HG02678 (cell line): Measurements from ENCODE around the gene CYB5R2.

ENCODE experiments used
- ATAC-seq: cut with Tn5 transposase; IDR thresholded peaks from one replicate; pipeline ENCODE4 v1.9.1; 2021; ENCODE audit warnings: mild to moderate bottlenecking, moderate library complexity; ENCODE audit not compliant: unreplicated experiment

Gene CYB5R2

DNA sequence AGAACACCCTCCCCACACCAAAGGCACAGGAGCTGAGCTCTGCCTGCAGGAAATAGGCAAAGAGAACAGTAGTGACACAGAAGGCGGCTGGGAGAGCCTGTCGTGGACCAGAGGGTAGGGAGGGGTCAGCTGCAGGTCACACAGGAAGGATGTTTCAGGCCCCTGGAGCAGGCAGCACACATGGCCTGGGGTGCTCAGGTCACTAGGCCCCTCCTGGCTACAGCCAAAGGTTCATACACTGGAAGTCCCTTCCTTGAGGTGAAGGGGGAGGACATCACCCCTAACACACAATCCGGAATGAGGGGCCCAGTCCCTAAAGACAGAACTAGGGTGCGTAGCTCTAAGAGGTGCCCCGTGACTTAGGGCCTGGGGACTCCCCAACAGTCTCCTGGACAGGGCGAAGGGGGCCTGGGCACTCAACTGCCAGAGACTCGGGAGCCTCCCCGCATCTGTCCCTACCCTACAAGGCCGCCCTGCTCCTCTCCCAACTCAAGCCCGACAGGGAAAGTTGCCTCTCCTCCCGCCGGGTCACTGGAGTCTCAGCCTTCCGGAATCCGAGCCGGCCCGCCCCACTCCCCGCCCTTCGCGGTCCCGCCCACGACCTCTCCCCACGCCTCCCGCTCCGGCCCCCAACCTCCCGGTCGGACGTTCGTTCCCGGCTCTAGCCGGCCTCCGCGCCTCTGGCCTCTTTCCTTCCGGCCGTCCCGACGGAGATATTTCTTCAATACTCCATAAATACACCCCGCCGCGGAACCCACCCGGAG, at the start of gene CYB5R2:
CYB5R2 (minus strand) TSS at position 541 of the 764 bp plus-strand sequence. CDS start 675 bp downstream, outside the sequence.
- peak; percentile 35 for ATAC-seq

DNA sequence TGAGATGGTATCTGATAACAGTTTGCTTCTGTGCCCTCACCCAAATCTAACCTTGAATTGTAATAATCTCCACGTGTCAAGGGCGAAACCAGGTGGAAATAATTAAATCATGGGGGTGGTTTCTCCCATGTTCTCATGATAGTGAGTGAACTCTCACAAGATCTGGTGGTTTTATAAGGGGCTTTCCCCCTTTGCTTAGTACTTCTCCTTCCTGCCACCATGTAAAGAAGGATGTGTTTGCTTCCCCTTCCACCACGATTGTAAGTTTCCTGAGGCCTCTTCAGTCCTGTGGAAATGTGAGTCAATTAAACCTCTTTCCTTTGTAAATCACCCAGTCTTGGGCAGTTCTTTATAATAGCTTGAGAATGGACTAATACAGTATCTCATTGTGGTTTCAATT, 41.5 kb upstream of the CYB5R2 start:
- ATAC-seq = no peak

DNA sequence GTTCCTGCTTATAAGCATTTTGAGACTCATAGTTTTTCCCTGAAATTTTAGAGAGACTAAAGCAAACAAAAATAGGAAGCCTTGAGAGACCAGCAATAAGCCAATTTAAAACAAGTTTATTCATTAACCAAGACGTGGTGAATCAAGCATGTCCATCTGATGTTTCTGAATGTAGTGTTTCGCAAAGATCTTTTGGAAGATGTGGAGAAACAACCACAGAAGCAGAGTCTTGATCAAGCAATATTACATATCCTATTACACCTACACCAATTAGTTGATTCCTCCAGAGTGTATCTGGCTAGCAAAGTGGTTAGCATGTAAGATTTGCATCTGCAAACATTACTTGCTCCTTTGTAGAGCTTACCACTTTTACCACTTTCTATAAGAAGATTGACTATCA, 33.1 kb upstream of the CYB5R2 start, which contains the start of gene OVCH2:
OVCH2 (minus strand) TSS at position 101 of the 400 bp plus-strand sequence; CDS start at position 18, 83 bp downstream.
- no peak for ATAC-seq

DNA sequence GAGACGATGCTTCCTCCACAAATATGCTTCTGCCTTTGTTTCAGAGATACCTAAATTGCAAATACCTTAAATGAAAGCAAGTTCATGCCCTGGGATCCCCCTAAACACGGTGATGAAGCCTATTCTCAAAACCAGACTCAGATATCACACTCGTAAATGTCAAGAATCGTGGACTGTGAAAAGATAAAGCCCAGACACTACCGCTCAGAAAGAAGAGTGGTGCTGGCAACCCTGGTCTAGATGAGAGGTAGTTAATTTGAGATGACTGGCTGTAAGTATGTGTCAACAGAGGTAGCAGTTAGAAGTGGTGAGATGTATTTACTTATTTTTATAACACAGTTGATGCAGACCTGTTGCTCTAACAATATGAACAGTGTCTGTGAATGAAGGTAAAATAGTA, 30.4 kb upstream of the CYB5R2 start:
- no peak for ATAC-seq

DNA sequence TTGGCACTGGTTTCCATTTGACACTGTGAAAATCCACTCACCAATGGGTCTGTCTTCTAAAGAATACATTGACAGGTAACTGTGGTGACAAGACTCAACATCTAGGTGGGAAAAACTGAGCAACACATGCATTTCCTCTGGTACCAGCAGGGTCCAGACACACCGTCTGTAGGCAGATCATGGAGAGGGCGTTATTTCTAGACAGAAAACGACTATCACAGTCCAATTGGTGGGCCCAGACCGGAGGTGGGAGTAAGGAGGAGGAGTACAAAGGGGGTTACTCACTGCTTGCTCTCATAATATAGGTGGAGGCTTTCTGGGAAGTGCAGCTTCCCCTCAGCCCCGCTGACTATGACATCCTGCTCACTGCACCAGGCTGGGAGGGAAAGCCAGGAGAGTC, 23.1 kb upstream of the CYB5R2 start:
- ATAC-seq = no peak

DNA sequence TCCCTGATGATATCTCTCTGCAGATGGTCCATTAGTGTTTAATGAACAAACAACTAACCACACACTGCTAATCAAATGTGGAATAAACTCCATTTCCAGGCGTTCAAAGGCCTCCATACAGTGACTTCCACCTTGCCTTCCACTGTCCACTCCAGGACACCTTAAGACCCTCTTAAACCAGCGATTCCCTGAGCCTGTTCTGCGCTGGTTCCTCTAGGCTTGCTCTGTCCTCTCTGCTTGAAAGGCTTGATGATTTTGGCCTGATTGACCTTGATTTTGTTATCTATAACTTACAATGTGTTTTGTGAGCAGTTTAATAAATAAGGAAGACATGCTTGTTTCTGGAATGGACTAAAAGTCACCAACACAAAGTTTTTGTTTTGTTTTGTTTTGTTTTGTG, 20.9 kb upstream of the CYB5R2 start:
- no peak for ATAC-seq

DNA sequence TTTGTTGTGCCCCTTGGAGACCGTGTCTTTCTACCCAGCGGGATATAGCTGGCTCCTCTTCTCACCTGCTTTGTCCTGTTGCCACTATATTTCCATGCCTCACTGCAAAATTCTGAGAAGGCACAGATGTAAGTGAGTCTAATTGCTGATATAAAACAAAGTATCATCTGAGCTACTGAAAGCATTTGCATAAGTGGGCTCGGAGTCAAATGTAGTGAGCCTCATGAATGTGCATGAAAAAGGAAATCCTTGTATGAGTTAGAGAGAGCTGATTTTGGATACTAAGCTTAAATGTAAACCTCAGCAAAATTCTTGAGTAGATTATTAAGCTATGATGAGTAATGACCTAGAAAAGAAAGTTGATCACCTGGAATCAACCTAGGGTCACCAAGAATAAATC, 19.1 kb upstream of the CYB5R2 start:
- ATAC-seq = no peak

DNA sequence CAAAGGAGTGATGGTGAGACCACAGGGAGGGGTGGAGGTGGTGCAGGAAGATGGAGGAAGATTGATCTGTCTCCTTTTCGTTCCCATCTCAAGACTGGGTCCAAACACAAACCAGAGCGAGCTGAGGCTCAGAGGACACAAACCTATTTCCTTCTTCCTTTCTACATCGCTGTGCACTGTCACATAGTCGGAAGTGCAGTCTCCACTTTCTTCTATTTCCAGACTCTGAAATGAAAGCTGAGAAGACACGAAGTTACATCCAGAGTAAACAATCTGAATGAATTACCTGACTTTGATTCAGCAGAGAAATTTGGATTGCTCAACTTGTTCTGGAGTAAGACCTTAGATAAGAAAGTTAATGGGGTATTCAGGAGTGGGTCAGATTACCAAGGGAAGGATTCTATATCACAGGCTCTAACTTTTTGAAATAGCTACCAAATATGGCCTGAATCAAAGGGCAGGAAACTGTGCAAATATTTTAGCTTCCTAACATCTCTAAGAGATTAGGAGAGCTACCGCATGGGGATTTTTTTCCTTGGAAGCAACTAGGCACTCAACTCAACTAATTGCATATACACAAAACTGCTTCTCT, 18.6 kb upstream of the CYB5R2 start:
- no peak for ATAC-seq

DNA sequence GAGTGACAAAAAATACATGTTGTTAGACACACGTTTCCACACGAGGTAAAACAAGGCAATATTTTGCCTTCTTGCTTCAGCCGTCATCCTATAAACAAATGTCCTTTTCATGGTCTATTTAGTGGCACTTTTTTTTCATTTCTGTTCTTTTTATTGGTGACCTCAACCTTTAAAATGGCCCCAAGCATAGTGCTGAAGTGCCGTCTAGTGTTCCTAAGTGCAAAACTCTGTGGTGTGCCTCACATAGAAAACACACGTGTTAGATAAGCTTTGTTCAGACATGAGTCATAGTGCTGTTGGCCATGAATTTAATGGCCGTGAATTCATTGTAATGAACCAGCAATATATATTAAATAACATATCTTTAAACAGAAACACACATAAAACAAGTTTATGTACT, 17.3 kb upstream of the CYB5R2 start:
- ATAC-seq = peak; percentile 51

DNA sequence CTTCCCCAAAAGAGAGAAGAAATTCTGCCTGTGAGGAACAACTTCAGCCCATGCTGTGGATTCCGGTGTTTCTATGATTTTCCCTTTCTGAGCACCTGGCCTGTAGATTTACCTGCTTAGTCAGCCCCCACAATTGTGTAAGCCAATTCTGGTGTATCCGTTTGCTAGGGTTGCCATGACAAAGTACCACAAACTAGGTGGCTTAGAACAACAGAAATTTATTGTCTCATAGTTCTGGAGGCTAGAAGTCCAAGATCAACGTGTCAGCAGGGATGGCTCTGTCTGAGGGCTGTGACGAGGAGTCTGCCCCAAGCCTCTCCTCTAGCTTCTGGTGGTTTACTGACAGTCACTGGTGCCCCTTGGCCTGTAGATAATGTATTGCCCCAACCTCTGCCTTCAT, 15.9 kb upstream of the CYB5R2 start:
- no peak for ATAC-seq

DNA sequence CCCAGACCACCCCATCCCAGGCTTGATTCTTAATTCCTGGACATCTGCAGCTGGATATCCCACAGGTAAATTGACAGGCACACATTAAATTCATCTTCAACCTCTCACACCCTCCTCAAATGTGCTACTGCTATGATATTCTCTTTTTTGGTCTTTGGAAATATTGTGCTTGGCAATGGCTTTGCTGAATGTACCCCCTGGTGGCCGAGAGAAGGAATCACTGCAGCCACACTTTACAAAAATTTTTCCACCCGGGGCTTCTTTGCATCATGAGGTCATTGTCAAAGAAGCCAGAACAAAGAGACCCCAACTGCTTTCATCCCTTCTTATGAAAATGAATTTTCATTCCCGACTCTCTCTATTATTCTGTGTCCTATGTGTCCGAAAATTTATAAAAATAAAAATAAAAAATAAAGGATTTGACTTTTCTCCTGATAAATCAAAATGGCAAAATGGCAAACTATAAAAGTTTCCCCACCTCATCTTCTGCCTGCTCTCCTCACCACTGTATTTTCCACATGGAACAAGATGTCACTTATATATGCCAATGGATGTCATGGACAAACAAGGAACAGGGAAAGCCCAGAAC, 15.0 kb upstream of the CYB5R2 start:
- peak; percentile 67 for ATAC-seq

DNA sequence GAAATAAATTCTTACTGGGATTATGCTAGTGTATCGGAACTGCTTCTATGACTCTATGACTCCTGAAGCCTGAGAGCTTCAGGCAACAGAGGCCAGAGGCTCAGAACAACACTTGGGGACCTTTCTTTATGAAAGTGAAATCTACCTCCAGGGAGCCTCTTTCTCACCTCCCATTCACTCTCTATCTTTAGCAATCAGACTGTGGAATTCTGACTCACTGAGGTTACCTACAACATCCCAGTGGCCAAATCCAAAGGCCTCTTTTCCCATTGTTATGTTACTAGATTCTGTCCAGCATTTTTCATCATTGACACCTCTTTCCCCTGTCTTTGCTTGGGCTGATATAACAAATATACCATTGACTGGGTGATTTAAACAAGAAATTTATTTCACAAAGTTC, 14.1 kb upstream of the CYB5R2 start:
- ATAC-seq = no peak

DNA sequence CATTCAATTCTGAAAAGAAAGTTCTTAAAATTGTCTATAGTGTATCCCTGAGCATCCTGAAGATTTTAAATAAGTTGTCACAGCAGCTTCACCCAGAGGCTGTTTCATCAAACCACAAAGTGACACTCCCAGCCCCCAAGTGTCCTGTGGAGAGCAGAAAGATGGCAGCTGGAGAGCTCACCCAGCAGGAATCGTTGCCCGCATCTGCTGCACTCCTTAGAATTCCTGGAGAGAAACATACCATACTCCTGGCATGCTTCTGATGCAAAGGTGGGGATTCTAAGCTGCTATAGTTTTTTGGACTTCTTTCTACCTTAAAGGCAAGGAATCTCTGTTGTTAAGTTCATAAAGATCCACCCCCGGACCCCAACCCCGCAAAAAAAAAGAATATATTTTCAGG, 13.5 kb upstream of the CYB5R2 start:
- ATAC-seq = no peak

DNA sequence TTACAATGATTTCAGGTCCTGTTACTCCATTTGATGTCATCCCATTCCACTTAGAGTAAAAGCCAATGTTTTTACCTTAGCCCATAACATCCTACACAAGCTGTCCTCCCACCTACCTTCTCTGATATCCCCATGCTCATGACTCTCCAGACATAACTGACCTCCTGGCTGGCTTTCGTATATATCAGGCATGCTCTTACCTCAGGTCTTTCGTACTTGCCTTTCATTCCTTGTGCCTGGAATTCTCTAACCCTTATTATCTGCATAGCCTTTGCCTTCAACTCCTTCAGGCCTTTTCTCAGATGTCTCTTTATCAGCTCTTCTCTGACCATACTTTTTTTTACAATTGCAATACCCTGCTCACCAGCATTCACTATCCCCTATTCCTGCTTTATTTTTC, 10.3 kb upstream of the CYB5R2 start:
- ATAC-seq = no peak

DNA sequence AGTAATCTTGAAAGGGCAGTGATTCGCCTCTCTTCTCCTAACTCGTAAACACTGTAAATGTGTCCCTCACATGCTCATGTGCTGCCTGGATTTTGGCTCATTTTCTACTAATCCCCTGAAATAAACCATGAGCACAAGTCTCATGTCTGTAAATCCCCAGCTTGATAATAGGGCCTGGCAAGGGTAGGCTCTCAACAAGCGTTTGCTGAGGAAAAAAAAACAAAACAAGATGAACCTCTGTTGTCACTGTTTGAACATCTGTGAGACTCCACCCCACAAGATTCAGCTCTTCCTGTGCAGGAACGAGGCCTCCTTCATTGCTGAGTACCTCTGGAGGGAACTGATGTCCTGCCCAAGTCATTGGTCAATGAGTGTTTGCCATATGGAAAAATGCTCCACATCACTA, 4.5 kb upstream of the CYB5R2 start:
- no peak for ATAC-seq

DNA sequence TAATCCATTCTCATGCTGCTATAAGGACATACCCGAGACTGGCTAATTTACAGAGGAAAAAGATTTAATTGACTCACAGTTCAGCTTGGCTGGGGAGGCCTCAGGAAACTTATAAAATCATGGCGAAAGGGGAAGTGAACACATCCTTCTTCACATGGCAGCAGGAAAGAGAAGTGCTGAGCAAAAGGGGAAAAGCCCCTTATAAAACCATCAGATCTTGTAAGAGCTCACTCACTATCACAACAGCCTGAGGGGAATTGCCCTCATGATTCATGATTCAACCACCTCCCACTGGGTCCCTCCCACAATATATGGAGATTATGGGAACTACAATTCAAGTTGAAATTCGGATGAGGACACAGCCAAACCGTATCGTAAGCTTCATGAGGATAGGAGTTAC, 3.8 kb upstream of the CYB5R2 start:
- ATAC-seq = no peak

DNA sequence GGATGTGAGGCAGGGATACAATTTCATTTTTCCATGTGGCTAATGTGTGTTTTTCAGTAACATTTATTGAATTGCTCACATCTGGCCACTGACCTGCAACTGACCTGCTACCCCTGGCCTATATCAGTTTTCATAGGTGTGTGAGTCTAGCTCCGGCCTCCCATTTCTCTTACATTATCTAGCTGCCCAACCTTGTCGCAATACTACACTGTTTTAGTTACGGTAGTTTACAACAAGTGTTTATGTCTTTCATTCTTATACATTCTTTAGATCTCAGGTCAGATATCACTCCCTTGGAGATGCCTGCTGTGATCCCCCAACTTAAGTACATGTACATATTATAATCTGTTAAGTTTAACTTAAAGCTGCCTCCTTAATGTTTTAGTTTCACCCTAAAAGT, 2.3 kb upstream of the CYB5R2 start:
- ATAC-seq = no peak

DNA sequence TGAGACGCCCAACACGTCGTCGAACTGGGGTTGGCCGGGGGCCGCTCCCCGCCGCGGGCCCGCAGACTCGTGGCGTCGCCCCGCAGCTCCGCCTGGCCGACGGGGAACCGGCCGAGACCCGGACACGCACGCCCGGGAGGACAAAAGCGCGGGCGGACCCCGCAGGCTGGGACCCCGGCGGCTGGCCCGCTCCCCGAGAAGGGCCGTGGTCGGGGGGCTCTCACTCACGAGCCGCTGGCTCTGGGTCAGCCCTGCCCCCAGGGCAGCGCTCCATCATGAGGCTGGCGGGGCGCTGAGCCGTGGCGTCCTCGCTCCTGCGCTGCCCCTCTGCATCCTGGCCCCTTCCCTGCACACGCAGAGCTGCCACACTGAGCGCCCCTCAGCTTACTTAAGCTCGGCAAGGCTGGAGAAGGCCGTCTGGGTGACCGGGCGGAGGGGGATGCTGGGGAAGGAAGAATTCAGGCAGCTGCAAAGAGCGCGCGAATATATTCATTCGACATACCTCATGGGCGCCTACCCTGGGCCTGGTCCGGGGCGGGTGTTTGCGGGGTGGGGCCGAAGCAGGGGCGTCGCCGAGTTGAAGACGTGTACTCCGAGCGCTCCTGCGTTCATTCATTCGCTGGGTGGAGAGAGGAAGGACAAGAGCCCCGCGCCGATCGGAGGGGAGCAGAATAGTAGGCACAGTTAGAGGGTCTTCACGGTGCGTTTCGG, 579 bp upstream of the CYB5R2 start:
- ATAC-seq = peak; percentile 25

DNA sequence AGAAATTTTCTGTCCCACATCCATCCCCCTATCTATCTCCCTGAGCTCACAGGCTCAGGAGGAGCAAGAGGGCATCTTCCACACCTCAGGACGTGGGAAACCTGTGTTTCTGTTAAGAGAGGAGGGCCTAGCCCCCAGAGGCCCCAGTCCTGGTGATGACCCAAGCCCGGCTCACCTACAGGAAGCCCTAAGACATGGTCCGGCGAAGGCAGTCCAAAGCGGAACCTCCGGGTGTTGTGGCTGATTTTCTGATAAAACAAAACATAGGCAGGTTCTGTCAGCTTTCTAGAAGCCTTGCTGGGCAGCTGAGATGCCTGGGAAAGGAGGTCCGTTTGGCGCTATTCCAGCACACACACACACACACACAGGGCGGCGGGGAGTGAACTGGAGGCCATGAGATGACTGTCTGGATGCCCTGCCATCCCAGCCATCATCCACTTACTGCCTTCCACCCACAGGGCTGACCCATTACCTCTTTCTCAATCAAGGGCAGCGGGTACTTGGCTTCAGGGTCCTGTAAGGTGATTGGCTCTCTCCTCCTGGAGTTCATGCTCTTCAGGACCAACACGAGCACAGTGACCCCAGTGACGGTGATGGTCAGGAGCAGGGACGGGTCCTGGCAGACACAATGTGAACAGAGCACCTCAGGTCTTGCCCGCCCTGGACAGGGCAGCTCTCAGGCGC, 882 bp downstream of the CYB5R2 start:
- peak; percentile 27 for ATAC-seq

DNA sequence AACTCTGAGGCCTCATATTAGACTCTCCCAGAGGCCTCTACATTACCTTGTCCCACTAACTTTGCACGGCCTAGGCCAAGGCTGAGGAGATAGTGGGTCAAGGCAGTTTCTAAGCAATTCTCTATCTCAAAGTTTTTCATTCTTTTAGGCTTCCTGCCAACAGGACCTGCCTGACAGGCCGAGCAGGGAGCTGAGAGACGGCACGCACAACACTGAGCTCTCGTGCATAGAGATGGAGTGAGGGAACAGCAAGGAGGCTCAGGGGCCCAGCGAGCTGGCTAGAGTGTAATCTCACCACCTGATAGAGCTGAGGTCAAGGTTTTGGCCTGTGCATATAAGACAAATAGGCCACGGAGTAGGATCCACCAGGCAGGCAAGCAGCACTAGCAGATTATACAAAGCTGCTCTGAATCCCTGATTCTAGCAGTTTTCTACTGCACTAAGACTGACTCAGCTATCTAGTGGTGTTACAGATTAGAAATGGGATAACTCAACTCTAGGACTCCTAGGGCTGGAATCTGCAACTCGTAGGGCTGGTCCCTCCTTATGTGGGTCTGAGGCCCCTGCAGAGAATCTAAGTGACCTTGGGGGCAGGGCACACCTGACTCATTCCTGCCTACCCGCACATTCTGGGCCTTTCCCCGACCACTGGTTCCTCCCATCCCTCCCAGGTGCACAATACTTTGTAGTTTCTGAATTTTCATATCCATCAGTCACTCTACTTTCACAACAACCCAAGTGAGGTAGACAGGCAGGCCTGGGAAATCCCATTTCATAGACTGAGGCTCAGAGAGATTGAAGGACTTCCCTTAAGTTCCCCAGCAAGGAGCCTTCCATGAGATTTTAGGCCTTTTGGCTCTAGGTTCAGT, 1.7 kb downstream of the CYB5R2 start:
- peak; percentile 67 for ATAC-seq
